Activated CD4-positive, alpha-beta T cell treated with anti-CD3 and anti-CD28 coated beads, Interleukin-2, amount 50 U/mL, for 48 hours (primary cell): ENCODE data around the gene PPP1R13B.
"Not testable (repeated sequence)": the region's sequence is repeated elsewhere in the genome, so short reads cannot be mapped to it uniquely, and the experiment has no call there.

ENCODE experiments used
- DNase-seq, 2 experiments: peaks; one replicate each; pipeline ENCODE4 v3.0.0-alpha.2; 2020

PPP1R13B gene

DNA sequence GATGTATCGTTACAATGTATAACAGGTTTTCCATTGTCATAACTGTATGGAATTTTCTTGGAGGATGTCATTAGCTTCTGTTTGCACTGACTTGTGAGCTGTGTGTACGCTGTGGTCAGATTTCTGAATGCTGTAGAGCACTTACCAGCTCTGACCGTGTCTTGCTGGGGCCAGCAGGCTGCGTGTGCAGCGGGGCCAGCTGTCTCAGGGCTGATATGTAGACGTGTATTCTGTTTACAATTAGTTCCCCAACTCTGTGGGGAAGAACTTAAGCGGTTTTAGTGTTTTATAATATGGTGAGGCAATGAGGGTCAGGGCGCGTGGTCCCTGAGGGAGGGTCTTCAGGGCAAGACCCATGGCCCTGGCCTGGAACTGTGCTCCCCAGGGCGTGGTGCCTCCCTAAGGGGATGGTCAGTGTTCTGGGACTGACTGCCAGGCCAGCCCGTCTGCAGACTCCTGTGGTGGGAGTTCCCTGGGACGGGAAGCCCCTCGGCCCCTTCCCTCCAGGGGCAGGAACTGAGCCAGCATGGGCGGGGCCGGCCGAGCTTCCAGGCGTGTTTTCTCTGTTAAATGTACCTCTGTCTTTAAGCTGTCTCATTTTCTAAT is 150.8 kb downstream of the PPP1R13B start:
- no peak for DNase-seq

- DNase-seq: no peak
Measured at GRCh38 chr14:103696070-103696402, 151.3 kb downstream of the PPP1R13B start.

DNA sequence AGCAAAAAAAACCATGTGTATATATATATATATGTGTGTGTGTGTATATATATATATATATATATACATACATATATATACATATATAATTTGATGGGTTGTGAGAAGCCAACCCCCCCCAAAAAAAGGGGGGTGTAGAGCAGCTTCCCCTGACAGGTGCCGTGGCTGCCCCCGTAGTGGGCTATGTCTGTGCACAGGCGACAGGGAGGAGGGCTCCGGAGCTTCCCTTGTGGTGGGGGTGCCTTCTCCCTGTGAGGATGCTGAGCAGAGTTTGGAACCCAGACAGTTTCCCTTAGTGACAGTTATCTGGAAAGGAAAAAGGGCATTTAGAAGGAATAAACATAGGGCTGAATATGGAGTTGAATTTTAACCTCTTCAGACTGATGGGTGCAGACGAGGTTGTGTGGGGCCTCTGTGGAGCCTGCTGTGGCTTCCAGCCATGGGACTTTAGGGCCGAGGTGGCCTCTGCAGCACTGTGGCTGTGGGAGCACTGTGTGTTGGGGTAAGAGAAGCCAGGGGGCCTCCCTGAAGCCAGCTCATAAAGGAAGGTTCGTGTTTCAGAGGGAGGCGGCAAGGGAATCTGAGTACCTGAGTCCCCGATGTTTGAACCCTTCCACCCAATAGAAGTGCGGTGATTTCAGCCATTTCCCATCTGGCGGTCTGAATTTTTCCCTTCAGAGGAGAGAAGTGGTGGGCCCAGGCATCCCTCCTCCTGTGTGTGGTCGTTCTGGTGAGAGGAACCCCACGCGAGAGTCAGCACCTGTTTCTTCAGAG is 151.9 kb downstream of the PPP1R13B start:
- DNase-seq: no peak

DNA sequence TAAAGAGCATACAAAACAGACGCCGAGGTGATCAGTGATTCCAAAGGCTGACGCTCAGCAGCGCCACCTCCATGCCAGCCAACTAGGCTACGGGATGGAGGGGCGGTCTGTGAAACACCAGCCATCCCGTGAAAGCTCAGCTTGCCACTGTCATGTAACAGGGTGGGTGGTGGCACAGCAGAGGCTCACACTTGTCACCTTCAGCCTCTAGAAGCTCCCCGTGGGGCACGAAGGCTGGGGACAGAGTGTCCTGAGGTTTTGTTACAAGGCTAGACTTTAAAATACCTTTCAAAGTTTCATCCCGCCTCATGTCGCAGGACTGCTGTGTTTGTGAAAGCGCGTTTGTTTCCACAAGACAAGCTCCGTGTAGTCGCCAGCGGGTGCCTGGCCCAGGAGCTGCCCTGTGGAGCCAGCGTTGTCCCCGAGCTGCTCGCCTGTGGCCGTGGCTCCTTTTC is 152.8 kb downstream of the PPP1R13B start:
- no peak for DNase-seq

DNA sequence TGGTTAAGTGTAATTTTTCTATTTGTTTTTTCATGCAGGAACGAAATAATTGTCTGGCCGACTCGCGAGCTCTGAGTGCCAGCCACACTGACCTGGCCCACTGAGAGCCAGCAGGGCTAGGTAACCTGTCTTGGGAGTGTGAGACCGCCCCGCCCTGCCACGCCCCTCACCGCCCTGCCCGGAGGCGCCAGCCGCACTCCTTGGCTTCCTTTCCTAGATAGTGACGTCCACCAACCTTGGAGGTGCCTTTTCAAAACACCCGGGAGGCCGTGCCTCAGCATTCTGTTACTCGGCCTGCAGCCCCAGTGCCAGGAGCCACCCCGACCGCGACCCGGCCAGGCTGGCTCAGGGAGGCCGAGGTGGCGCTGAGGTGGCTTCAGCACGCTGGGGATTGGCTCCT is 153.9 kb downstream of the PPP1R13B start:
- no peak for DNase-seq

GRCh38 chr14:103692871-103693270 is 154.5 kb downstream of the PPP1R13B start:
- no peak for DNase-seq

DNA sequence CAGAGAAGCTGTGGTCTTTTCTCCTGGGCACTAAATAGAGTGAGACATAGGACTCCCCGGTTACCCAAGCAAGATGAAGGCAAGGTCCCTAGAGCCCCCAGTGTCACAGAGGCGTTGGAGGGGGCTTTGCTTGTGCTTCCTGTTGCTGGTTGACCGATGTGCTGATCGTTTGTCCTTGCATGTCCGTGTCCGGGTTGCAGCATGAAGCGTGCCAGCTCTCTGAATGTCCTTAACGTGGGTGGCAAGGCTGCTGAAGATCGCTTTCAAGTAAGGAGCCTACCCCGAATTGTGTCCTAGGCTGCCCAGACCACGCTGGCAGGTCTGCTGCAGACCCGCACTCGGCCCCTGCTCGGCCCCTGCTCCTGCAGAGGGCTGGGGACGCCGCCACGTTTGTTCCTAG is 155.2 kb downstream of the PPP1R13B start:
- DNase-seq: no peak

GRCh38 chr14:103691655-103692054 is 155.7 kb downstream of the PPP1R13B start:
- not testable (repeated sequence) for DNase-seq

DNA sequence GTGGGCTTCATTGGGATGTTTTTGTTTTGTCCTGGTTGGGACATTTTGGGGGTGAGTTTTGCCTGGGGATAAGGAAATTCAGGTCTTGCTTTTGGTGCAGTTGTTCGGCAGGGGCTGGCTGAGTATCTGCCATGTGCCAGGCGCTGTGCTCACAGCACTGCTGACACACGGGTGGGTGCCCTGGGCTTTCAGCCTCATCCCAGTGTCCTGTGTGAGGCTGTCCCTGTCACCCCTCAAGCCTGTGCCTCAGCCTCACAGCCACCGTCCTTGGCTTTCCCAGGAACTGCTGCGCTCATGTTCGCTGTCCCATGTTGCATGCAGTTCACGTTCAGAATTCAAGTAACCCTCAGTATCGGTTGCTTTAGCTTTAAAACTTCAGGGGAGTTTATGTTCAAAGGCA is 157.0 kb downstream of the PPP1R13B start:
- DNase-seq: no peak

DNA sequence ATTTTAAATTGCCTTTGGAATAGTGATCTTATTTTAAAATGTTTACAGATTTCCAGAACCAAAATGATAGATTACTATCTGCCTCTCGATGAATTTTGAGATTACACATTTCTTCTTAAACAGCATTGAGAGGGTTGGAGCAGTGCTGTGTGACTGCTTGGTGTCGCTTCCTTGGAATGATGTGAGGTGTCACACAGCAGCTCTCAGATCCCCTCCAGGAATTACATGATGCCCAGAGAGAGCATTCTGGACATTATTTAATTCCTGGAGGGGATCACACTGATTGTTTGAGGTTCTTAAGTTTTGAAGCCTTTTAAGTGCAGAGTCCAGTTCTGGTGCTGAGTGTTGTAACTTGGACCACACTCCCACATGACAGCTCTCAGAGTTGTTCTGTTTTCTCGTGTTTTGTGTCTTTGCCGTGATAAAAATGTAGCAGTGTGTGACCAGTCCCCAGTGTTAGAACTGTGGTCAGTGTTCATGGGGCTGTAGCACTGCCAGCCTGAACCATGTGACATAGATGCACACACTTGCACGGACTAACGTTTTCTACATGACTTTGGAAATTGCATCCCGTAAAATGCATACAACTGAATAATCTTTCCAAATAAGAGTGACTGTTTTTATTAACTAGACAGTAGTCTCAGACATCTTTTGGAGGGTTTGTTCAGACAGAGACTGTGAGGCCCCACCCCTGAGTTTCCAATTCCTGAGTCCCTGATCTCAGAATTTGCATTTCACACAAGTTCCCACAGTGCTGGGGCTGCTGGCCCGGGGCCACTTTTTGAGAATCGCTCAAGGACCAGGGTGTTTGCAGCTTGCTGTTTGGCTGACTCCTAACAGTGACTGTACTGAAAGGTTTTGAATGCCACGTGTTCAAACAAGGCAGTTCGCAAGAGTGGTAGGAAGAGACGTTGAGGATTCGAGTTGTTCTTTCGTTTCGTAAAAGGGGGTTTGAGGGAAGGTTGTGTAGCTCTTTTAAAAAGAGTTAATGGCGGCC is 158.2 kb downstream of the PPP1R13B start:
- DNase-seq: no peak

GRCh38 chr14:103688441-103688840 is 158.9 kb downstream of the PPP1R13B start:
- DNase-seq: no peak

- no peak for DNase-seq
Measured at GRCh38 chr14:103687712-103688111, 159.7 kb downstream of the PPP1R13B start.

DNA sequence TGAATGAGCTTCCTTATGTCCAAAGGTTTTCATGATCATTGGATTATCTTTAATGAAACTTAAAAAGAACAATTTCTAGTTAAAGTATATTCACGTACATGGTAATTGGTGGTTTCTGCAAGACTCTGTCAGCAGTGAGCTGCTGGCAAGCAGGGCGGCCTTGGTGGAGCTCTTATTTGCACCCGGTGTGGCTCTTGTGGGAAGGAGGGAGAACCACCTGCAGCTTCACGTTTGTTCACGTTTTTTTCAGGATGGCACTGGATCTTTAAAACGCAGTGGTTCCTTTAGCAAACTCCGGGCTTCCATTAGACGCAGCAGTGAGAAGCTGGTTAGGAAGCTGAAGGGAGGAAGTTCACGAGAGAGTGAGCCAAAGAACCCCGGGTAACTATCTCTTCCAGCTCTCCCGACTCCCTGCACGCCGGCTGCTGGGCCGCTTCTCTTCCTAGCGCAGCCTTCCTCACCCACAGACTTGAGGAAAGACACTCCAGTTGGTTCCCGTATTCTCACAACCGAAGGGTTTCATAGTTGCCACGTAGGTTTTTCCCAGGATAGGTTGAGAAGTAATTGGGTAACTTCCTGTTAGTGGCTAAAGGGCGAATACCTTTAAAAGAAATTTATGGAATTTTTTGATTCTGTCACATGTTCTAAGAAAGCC is 160.4 kb downstream of the PPP1R13B start:
- DNase-seq: no peak

- no peak for DNase-seq
Measured at GRCh38 chr14:103685276-103686211, 161.8 kb downstream of the PPP1R13B start.

- no peak for DNase-seq
Measured at GRCh38 chr14:103684871-103685270, 162.5 kb downstream of the PPP1R13B start.

DNA sequence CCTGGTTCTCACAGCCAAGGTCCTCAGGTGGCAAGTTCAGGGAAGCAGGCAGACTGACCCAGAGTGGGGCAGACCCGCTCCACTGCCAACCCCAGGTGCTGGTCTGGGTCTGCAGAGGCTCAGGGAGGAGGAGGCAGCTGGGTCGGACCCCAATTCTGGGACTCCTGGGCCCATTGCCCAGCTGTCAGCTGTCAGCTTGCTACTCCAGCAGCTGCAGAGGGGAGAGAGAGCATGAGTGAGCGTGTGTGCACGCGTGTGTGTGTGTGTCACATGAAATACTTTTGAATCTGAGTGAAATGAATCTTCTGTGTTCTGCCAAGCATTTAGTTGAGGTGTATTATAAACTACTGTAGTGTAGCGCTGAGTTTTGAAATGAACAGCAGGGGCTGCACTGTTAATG is 162.9 kb downstream of the PPP1R13B start:
- DNase-seq: no peak
